GM04503 (cell line): Measurements from ENCODE around the gene FIBCD1.
A peak's percentile ranks its signal among the peaks of the same experiment; 100 is the strongest.

ENCODE experiments used
- DNase-seq: peaks from one replicate; pipeline ENCODE4 v3.0.0-alpha.2; 2012; ENCODE audit warnings: low read depth

FIBCD1 gene

DNA sequence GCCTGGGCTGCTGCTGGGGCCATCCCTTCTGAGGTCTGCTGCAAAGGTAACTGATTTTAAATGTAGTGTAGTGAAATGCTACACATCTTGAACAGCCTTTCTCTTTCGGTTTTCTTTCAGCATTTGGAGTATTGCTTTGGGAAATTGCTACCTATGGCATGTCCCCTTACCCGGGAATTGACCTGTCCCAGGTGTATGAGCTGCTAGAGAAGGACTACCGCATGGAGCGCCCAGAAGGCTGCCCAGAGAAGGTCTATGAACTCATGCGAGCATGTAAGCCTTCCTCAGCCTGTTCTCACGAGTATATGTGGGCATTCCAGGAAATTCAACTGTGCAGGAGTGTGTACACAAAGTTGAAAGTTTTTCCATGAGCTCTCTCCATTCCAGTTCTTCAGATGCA lies 60.8 kb downstream of the FIBCD1 start:
- no peak for DNase-seq

DNA sequence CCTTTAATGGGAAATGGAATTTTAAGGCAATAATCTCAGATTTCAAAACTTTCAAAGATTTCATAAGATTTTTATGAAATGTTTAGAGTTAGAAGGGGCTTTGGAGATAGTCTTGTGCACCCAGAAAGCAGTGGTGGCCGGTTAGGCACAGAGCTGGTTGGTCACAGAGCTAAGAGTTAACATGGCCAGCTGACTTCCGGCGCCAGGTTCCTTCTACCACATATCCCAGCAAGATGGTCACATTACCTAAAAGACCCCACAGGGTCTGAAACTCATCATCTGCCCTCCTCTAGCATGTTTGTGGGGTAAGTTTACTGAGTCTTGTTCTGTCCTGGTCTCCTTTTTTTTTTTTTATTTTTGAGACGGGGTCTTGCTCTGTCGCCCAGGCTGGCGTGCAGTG lies 61.7 kb downstream of the FIBCD1 start:
- no peak for DNase-seq

GRCh38 chr9:130874783-130875182 lies 64.3 kb downstream of the FIBCD1 start:
- DNase-seq, result no peak

- DNase-seq, result no peak
Observed at GRCh38 chr9:130873966-130874365, 65.1 kb downstream of the FIBCD1 start.

DNA sequence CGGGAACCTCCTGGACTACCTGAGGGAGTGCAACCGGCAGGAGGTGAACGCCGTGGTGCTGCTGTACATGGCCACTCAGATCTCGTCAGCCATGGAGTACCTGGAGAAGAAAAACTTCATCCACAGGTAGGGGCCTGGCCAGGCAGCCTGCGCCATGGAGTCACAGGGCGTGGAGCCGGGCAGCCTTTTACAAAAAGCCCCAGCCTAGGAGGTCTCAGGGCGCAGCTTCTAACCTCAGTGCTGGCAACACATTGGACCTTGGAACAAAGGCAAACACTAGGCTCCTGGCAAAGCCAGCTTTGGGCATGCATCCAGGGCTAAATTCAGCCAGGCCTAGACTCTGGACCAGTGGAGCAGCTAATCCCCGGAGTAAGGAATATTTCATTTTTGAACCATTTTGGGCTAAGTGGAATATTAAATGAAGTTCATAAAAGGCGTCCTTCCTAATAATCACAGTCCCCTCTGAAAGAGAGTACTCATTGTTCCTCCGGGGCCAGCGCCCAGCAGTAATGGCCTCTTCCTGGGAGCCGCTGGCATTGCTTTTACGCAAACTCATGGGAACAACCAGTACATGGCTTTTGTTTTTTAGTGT lies 66.0 kb downstream of the FIBCD1 start:
- no peak for DNase-seq

- DNase-seq, result no peak
Observed at GRCh38 chr9:130872508-130872907, 66.5 kb downstream of the FIBCD1 start.

- DNase-seq, result no peak
Observed at GRCh38 chr9:130872093-130872492, 67.0 kb downstream of the FIBCD1 start.

DNA sequence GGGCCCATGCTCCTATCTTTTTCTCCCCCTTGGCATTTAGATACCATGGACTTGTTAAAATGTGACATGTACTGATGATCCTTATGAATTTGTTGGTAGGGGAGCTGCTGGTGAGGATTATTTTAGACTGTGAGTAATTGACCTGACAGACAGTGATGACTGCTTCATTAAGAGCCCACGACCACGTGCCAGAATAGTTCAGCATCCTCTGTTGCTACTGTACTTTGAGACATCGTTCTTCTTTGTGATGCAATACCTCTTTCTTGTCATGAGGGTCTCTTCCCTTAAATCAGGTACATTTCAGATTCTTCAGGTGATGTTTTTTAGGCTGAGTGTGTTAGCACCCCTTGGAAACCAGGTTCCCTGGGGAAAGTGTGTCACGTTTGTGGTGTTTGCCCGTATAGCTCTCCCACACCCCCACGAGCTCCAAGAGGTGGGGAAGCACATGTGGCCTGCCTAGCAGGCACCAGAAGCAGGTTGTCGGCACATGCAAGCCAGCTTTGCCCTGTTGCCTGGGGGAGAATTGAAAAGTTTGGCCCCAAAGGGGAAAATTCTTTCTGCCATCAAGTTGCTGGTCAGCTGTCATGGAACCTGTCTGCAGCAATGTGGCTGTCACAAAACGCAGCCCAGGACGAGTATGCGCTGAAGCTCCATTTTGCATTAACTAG lies 67.5 kb downstream of the FIBCD1 start:
- no peak for DNase-seq

- DNase-seq, result no peak
Observed at GRCh38 chr9:130870491-130871381, 68.3 kb downstream of the FIBCD1 start.

DNA sequence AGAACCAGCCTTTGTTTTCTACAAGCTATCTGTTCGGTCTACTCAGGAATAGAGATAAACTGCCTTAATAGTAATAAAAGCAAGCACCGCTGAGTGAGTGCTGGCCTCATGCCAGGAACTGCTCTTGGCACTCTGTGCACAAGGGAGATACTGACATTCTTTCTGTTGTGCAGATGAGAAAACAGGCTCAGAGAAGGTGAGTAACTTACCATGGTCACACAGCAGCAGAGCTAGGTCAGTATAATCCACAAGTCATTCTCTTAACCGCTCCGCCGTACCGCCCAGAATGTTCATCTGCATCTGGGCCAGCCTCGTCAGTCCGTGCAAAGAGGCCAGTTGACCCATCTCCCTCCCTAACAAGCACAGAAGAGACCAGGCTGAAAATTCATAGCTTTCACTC lies 69.8 kb downstream of the FIBCD1 start:
- no peak for DNase-seq

- no peak for DNase-seq
Observed at GRCh38 chr9:130868230-130868629, 70.8 kb downstream of the FIBCD1 start.

DNA sequence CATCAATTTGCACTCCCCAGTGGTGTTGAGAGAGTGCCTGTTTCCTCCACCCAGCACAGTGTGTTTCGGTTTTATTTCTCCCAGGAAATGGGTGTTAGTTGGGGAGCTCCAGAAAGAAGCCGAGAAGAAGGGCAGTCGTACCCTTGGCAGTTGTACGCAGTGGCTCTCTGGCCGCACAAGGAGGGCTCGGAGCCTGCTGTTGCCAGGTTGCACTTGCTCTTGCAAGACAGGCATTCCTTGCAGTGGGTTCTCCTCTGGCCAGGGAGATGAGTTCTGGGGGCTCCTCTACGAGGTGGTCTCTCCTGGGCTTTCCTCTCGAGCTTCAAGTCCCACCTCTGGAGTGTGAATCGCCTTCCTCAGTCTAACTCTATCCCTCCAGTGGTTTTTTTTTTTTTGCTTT lies 71.5 kb downstream of the FIBCD1 start:
- no peak for DNase-seq

- DNase-seq, result peak; percentile 44
Observed at GRCh38 chr9:130866474-130866965, 72.5 kb downstream of the FIBCD1 start.

DNA sequence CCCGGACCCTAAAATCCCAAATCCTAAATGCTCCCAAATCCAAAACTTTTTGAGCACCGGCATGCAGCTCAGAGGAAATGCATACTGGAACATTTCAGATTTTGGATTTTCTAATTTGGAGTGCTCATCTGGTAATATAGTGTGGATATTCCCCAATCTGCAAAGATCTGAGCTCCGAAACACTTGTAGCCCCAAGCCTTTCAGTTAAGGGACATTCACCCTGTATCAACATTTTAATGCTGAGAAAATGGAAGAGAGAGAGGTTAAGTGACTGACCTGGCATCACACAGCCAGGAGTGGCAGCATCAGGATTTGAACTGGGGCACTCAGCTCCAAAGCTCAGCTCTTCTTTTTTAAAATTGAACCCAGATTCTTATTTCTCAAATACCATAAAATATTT lies 73.1 kb downstream of the FIBCD1 start:
- DNase-seq, result no peak

DNA sequence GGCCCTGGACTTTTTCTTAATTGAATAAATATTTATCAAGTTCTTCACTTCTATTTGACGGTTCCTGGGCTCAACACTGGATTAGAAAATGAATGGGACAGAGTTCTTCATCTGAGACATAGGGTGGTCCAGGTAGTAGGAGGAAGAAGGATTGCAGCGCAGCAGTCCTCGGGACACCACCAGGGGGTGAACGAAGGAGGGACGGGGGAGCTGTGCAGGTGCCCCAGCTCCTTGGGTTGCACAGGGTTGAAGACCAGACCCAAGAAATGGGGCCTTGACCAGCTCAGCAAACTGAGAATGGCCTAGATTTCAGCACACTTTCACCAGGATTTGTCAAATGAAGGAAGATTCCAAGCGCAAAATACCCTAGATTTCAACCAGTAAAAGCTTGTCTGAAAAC lies 74.5 kb downstream of the FIBCD1 start:
- DNase-seq, result no peak

DNA sequence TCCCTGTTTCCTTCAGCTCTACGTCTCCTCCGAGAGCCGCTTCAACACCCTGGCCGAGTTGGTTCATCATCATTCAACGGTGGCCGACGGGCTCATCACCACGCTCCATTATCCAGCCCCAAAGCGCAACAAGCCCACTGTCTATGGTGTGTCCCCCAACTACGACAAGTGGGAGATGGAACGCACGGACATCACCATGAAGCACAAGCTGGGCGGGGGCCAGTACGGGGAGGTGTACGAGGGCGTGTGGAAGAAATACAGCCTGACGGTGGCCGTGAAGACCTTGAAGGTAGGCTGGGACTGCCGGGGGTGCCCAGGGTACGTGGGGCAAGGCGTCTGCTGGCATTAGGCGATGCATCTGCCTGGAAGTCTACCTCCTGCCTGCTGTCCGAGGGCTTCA lies 76.3 kb downstream of the FIBCD1 start:
- DNase-seq, result no peak

- no peak for DNase-seq
Observed at GRCh38 chr9:130862217-130862616, 76.8 kb downstream of the FIBCD1 start.

DNA sequence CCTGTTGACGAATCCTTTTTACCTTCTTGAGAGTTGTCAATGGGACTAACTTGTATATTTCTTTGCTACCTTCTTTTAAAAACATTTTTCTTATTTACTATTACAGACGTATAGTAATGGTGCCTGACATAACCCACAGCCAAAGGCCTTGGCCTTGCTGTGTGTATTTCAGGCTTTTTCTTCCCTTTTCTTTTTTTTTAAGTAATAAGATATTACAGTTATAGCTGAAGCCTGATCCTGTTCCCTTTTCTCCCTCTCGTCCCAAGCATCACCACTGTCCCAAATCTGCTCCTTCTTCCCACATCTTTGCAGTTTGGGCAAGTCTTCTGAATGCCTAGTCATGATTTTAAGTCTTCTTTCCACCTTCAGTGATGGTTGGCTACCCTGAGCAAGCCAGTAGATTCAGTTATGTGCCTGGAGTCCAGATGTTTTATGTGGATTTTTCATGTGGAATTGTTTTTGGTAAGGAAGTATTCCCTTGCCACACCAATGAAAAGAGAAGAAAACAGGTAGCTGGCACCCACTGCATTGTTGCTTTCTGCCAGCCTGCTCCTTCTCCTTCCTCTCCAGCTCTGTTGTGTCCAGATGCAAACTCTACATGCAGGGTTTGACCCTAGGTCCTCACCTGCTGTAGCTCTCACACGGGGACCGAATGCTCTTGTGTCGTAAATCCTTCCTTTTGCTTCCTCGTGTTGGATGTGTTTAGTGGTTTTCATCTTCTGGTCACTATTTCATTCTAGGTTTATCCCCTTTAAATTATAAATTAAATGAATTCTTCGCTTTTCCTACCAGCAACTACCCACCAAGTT lies 77.5 kb downstream of the FIBCD1 start:
- DNase-seq, result no peak

GRCh38 chr9:130860458-130861316 lies 78.4 kb downstream of the FIBCD1 start:
- DNase-seq, result peak; percentile 87

- DNase-seq, result no peak
Observed at GRCh38 chr9:130858739-130859705, 80.0 kb downstream of the FIBCD1 start.
